Measurements from ENCODE around the gene PGD. TPM values are rescaled to one million over a fixed set of nuclear protein-coding genes. Genes with fewer than 3 reads are reported as not detected.
A peak's percentile ranks its signal among the peaks of the same experiment; 100 is the strongest.

PGD gene
- total and polyA plus RNA-seq, 10 of the 15 experiments (the other 5 are each of a cell fraction or from before 2014, with no cell fraction given): 108 to 262 (median 171) TPM

DNA sequence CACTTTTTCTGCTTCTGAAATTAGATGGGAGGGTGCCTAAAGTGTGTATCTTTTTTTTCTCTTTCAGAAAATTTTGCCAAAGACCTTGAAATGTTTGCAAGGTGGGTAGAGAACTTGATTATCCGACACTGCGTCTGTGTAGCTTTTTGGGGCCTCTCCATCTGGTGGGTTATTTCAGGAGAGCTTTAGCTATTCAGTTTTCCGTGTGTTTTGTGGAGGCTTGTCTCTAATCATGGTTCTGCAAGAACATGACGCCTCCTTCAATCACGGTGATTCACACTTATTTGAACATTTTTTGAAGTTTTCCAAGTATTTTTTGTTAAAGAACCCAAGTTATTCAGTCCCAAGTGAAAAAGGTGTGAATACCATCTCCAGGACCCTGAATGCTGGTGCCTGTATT, 35.7 kb downstream of the PGD start:
- ChIA-PET POLR2A (interaction anchor here (2.8 kb wide), 1 partner anchor 60 kb away, joined by 7 read pairs; no protein-coding TSS in a partner anchor), SMC1A (ENCODE audit: uncharacterized antibody, unreplicated experiment) (interaction anchor here (0.9 to 9.0 kb wide), 4 partner anchors 17 to 59 kb away, joined by 3 to 122 read pairs (median 3); no protein-coding TSS in a partner anchor), RAD21 (ENCODE audit: unreplicated experiment) (interaction anchor here (1.2 to 7.6 kb wide), 2 partner anchors 58 to 507 kb away, joined by 3 to 191 read pairs; no protein-coding TSS in a partner anchor), CTCF (interaction anchor here (0.7 to 10.5 kb wide), 6 partner anchors 8 to 1628 kb away, joined by 3 to 292 read pairs (median 6); no protein-coding TSS in a partner anchor)
- Histone ChIP-seq H3K4me1 (ENCODE audit: control insufficient read depth, insufficient read depth, low read length) (peaks cover 19% of the 10 kb centered on the region), H4K20me1 (ENCODE audit: control insufficient read depth, insufficient read depth) (no peaks in the 10 kb centered on the region), H3K9ac (ENCODE audit: control insufficient read depth, insufficient read depth, low read length) (no peak overlapping the region), H3K79me2 (ENCODE audit: control insufficient read depth, insufficient read depth, low read length) (peaks cover 7% of the 10 kb centered on the region), H2AFZ (ENCODE audit: control insufficient read depth, low read depth, low read length) (no peak overlapping the region), H3K36me3 (ENCODE audit: control insufficient read depth in 2 of 2, insufficient read depth in 2 of 2, low read length in 1 of 2) (no peaks in the 10 kb centered on the region), H3K27ac (ENCODE audit: control insufficient read depth, insufficient read depth) (no peak overlapping the region), H3K4me2 (ENCODE audit: control insufficient read depth, insufficient read depth) (peak overlapping the region; percentile 68; the same call in 1 of the 2 replicates), H3K9me3 (replicated peaks; ENCODE audit: control insufficient read depth, insufficient read depth, low read length) (no peaks in the 10 kb centered on the region), H3K27me3 (replicated peaks in 1 of 2; ENCODE audit: control insufficient read depth in 2 of 2, insufficient read depth in 2 of 2, low read length in 1 of 2) (no peaks in the 10 kb centered on the region), H3K4me3 (no peak overlapping the region)
- no peak for DNase-seq (ENCODE audit: low read depth, low spot score)
- TF ChIP-seq KAT2A (conservative IDR thresholded peaks at IDR 0.05; ENCODE audit: control insufficient read depth, low read depth, low read length) (no peak), CHD4 (IDR thresholded peaks at IDR 0.05) (no peak), SUZ12 (IDR thresholded peaks at IDR 0.05; ENCODE audit: unreplicated experiment) (no peak), STAT1 (conservative IDR thresholded peaks at IDR 0.05) (no peak), NFYA (IDR thresholded peaks at IDR 0.05; ENCODE audit: borderline replicate concordance, low read depth, low read length) (no peak), NFYB (IDR thresholded peaks at IDR 0.05; ENCODE audit: insufficient read depth, low read depth, low read length) (no peak), ZNF207 (IDR thresholded peaks at IDR 0.05; ENCODE audit: borderline replicate concordance) (no peak), MEF2A (IDR thresholded peaks at IDR 0.05; ENCODE audit: insufficient read depth, low read depth, low read length) (no peak), ESRRA (IDR thresholded peaks at IDR 0.05; ENCODE audit: low read length) (no peak), MXI1 (IDR thresholded peaks at IDR 0.05; ENCODE audit: low read depth, low read length) (no peak), MYB (IDR thresholded peaks at IDR 0.05; ENCODE audit: borderline replicate concordance, low read depth, low read length) (no peak)
- TF ChIP-seq, protein P1, sequence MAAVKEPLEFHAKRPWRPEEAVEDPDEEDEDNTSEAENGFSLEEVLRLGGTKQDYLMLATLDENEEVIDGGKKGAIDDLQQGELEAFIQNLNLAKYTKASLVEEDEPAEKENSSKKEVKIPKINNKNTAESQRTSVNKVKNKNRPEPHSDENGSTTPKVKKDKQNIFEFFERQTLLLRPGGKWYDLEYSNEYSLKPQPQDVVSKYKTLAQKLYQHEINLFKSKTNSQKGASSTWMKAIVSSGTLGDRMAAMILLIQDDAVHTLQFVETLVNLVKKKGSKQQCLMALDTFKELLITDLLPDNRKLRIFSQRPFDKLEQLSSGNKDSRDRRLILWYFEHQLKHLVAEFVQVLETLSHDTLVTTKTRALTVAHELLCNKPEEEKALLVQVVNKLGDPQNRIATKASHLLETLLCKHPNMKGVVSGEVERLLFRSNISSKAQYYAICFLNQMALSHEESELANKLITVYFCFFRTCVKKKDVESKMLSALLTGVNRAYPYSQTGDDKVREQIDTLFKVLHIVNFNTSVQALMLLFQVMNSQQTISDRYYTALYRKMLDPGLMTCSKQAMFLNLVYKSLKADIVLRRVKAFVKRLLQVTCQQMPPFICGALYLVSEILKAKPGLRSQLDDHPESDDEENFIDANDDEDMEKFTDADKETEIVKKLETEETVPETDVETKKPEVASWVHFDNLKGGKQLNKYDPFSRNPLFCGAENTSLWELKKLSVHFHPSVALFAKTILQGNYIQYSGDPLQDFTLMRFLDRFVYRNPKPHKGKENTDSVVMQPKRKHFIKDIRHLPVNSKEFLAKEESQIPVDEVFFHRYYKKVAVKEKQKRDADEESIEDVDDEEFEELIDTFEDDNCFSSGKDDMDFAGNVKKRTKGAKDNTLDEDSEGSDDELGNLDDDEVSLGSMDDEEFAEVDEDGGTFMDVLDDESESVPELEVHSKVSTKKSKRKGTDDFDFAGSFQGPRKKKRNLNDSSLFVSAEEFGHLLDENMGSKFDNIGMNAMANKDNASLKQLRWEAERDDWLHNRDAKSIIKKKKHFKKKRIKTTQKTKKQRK (IDR thresholded peaks at IDR 0.05; ENCODE audit: low read depth, low read length): no peak
- TF ChIP-seq, protein P2, sequence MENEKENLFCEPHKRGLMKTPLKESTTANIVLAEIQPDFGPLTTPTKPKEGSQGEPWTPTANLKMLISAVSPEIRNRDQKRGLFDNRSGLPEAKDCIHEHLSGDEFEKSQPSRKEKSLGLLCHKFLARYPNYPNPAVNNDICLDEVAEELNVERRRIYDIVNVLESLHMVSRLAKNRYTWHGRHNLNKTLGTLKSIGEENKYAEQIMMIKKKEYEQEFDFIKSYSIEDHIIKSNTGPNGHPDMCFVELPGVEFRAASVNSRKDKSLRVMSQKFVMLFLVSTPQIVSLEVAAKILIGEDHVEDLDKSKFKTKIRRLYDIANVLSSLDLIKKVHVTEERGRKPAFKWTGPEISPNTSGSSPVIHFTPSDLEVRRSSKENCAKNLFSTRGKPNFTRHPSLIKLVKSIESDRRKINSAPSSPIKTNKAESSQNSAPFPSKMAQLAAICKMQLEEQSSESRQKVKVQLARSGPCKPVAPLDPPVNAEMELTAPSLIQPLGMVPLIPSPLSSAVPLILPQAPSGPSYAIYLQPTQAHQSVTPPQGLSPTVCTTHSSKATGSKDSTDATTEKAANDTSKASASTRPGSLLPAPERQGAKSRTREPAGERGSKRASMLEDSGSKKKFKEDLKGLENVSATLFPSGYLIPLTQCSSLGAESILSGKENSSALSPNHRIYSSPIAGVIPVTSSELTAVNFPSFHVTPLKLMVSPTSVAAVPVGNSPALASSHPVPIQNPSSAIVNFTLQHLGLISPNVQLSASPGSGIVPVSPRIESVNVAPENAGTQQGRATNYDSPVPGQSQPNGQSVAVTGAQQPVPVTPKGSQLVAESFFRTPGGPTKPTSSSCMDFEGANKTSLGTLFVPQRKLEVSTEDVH (IDR thresholded peaks at IDR 0.05; ENCODE audit: low read depth, partially characterized antibody): no peak
- TF ChIP-seq, protein P3, sequence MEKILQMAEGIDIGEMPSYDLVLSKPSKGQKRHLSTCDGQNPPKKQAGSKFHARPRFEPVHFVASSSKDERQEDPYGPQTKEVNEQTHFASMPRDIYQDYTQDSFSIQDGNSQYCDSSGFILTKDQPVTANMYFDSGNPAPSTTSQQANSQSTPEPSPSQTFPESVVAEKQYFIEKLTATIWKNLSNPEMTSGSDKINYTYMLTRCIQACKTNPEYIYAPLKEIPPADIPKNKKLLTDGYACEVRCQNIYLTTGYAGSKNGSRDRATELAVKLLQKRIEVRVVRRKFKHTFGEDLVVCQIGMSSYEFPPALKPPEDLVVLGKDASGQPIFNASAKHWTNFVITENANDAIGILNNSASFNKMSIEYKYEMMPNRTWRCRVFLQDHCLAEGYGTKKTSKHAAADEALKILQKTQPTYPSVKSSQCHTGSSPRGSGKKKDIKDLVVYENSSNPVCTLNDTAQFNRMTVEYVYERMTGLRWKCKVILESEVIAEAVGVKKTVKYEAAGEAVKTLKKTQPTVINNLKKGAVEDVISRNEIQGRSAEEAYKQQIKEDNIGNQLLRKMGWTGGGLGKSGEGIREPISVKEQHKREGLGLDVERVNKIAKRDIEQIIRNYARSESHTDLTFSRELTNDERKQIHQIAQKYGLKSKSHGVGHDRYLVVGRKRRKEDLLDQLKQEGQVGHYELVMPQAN (conservative IDR thresholded peaks at IDR 0.05): no peak
- intact Hi-C loops (cut with micrococcal nuclease; ENCODE audit: unreplicated experiment): no loop called here
- no TSS peak for BruUV-seq (replicated peaks)
- in situ Hi-C loops (cut with MboI): loop anchor here (5.0 to 10.0 kb wide), 2 partner anchors 58 to 430 kb away; no protein-coding TSS in a partner anchor
- FAIRE-seq: no peak
- ATAC-seq: no peak
- WGBS (ENCODE audit: insufficient coverage, insufficient replicate concordance, low lambda C conversion rate, missing lambda C conversion rate): 98% methylated on average over 5 of the region's 5 CpGs

Data from GM12878 (cell line).